ENCODE data around the gene PEA15.
A peak's percentile ranks its signal among the peaks of the same experiment; 100 is the strongest.

The PEA15 gene

DNA sequence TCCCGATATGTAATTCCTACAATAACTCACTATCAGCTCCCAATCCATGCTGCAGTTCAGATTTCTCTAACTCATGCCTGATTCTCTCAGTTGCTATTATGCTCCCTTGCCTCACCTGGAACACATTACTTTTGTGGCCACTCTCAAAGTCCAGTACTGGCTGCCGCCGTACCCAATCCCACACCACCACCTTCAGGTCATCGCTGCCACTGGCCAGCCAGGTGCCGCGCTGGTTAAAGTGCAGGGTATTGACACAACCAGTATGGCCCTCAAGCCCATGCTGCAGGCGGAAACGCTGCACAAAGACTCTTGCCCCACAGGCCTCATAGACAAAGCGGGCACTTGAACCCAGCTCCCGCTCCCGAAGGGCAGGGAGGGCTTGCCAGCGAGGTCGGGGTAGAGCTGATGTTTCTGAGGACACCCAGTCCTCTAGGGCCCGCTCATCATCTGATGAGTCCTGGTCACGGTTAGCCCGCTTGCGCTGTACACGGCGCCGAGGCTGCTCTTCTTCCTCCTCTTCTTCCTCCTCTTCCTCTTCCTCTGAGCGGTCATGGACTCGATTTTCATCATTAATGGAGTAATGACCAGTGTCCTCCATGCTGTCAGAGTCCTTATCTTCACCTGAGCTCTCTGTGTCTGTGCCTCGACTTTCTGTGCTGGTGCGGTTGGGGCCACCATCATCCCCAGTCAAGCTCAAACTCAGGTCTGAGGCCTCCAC lies 34.6 kb downstream of the PEA15 start:
- no peak for DNase-seq (ENCODE audit: low read depth)

DNA sequence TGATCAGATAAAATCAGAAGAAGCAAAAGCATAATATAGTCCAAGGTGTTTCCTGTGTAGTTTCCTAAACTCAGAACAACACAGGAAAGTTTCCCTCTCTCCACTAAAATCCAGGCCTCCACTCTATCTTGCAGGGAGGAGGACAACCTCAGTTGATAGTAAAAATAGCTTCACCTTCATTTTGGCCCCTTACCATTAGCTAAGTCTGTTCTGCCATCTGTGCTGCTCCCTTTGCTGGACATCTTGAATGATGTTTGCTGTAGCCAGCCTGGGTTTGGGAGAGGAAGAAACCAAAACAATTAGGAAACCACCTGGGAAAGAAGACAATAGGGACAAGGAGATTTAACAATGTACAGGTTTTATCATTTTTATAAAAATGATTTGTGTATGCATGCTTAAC lies 38.6 kb downstream of the PEA15 start:
- DNase-seq (ENCODE audit: low read depth) = no peak

DNA sequence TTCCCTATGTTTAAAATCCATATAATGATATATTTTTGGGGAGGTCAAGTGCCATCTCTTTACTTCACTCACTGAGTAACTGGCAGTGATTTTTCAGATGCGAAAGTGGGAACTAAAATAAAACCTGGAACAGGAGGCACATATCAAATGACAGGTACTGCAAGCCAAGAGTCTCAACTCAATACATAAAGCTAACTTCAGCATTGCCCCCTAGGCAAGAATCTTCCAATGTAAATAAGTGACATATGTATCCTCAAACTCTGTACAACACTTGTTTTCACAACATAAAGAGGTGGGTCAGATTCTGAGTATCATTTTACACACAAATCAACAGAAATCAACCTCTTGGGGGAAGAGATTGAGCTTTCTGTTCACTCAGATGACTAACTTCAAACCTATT lies 39.0 kb downstream of the PEA15 start:
- DNase-seq (ENCODE audit: low read depth) = no peak

DNA sequence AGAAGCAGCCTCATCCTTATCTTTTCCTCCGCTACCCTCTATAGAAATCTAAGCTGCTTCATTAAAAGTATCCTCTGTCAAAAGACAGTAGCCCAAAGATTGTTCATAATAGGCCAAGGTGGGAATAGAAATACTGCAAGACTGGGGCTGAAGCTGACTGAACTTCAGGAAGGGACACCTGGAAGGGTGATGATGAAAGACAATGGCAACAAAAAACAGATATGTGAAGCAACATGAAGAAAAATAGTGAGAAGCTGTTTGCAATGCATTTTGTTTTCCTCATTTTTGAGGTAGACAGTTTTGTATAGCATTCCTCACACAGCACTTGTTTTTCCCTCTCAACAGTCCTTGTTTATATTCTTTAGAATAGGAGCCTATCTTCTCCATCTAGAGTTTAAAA lies 40.2 kb downstream of the PEA15 start:
- no peak for DNase-seq (ENCODE audit: low read depth)

DNA sequence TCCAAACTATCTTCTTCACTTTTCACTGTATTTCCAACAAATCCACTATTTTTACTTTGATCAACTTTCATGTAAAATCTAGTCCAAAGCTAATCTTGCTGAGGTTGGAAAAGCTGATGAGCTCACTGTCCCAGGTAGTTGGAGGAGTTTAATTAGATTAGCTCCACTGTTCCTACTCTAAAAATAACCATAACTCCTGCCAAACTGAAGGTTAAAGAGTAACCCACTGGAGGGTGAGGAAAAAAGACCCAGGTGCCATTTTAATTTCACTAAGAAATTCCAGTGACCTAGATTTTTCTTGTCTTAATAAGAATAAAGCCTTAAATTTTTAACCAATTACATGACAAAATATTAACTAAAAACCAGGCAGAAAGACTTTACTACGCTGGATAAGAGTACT lies 41.9 kb downstream of the PEA15 start:
- DNase-seq (ENCODE audit: low read depth) = no peak

DNA sequence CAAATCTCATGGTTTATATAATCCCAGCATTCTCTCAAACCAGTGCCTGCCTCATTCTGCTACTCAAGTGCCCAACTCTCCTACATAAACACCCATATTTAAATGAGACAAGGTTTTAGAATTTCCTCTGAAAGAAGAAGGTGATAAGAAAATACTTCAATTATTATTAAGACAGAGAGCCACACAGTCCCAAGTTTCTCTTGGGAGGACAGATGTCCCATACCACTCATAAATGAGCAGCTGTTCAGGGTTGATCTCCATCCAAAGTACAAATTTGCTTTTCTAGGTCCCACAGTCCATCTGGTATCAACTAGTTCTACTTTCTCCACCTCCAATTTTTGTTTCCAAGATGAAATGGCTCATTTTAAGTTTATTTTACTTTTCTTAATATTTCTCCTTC lies 45.8 kb downstream of the PEA15 start:
- no peak for DNase-seq (ENCODE audit: low read depth)

DNA sequence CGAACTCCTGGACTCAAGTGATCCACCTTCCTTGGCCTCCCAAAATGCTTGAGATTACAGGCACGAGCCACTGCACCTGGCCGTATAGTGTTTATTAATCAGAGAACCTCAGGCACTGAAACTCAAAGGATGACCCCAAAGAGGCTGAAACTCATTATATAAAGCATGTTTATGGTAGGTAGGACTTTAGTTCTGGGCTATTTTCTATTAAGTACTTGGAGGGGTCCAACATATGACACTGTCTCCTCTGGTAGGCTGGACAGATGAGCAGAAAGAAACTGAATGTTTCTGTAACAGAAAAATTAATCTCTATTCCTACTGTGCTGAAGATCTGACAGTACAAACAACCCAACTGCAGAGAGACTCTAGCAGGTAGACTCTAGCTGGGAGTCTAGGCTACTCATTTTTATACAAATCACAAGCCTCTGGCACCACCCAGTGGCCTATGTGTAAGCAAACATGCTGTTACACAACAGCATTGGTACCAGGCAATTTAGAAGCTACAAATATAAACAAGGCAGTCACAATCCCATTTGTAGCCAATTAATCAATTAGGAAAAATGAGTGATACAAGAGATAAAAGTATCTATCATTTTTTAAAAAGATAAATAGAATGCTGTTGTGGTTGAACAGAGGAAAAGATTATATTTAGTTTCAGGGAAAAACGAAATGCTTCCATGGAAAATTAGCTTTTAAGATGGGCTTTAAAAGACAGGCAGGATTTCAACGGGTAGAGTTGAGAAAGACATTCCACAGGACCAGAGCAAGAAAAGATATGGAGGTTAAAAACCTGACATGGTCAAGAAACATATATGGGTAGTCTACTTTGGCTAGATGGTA lies 46.7 kb downstream of the PEA15 start:
- peak; percentile 81 for DNase-seq (ENCODE audit: low read depth)

DNA sequence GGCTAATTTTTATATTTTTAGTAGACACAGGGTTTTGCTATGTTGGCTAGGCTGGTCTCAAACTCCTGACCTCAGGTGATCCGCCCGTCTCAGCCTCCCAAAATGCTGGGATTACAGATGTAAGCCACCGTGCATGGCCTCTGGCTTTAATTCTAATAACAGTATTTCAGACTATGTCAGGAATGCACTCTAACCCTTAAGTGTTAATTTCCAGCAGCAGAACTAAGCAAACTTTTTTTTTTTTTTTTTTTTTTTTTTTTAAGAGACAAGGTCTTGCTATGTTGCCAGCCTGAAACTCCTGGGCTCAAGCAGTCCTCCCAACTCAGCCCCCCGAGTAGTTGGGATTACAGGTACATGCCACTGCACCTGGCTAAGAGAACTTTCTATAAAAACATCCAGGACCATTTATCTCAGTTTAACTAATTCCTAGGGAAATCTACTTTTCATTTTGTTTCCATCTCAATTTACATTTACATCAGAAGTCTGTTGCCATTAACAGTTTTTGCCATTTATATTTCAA lies 50.7 kb downstream of the PEA15 start:
- no peak for DNase-seq (ENCODE audit: low read depth)

DNA sequence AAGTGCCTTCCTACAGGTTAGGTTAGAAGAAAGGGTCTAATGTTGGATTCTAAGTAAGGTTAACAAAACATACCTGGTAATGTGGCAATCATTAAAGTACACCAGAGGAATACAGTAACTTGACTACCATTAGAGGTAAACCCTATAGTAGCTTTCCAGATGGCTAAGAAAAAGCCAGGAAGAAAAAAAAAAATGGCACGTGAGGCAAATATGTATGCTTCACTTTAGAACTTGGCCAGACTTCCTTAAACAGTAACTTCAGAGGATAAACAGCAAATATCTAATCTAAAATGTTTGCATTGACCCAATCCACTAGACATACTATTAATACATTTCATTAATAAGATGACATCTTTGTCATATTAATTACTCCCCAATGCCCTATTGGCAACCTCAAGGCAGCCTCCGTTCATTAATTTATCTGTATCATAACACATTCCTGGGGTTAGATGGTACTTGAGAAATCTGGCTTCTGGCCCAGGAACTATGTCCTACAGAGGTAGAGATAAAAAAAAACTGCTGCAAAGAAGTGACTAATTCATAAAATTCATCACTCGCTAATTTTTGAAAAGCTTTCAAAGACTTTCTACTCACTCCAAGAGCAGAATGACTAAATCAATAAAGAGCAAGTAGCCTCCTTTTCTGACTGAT lies 51.3 kb downstream of the PEA15 start:
- DNase-seq (ENCODE audit: low read depth) = peak; percentile 80

DNA sequence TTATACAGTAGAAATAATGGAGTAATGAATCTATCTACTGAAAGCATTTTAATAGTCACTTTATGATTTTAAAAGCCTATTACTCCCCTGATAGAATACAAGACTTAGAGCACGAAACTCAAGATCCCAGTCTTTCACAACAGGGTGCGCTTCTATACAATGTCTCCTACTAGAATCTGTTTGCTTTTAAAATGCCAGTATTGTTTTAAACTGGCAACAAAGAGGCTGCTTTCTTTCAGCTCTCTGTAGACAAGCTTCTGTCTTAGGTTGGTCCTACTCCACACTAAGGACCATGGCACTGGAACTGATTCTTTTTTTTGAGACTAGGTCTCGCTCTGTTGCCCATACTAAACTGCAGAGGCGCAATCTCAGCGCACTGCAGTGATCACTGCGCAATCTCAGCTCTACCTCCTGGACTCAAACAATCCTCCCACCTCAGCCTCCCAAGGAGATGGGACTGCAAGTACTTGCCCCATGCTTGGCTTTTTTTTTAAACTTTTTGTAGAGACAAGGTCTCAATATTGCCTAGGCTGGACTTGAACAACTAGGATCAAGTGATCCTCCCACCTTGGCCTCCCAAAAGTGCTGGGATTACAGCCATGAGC lies 52.3 kb downstream of the PEA15 start:
- DNase-seq (ENCODE audit: low read depth) = no peak

DNA sequence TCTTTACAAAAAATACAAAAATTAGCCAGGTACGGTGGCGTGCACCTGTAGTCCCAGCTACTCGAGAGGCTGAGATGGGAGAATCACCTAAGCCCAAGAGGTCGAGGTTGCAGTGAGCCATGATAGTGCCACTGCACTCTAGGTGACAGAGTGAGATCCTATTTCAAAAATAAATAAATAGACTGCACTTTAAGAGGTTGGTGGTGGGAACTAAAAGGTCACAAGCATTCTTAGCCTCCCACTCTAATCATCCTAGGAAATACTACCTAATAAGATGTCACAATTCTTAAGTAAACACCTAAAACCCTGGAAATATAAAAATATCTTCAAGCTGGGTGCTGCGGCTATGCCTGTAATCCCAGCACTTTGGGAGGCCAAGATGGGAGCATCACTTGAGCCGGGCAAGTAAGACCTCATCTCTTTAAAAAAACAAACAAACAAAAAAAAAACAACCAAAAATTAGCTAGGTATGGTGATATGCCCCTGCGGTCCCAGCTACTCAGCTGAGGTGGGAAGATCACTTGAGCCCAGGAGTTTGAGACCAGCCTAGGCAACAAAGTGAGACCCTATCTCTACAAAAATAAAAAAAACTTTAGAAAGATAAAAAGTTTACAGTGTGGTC lies 53.1 kb downstream of the PEA15 start:
- DNase-seq (ENCODE audit: low read depth) = no peak

DNA sequence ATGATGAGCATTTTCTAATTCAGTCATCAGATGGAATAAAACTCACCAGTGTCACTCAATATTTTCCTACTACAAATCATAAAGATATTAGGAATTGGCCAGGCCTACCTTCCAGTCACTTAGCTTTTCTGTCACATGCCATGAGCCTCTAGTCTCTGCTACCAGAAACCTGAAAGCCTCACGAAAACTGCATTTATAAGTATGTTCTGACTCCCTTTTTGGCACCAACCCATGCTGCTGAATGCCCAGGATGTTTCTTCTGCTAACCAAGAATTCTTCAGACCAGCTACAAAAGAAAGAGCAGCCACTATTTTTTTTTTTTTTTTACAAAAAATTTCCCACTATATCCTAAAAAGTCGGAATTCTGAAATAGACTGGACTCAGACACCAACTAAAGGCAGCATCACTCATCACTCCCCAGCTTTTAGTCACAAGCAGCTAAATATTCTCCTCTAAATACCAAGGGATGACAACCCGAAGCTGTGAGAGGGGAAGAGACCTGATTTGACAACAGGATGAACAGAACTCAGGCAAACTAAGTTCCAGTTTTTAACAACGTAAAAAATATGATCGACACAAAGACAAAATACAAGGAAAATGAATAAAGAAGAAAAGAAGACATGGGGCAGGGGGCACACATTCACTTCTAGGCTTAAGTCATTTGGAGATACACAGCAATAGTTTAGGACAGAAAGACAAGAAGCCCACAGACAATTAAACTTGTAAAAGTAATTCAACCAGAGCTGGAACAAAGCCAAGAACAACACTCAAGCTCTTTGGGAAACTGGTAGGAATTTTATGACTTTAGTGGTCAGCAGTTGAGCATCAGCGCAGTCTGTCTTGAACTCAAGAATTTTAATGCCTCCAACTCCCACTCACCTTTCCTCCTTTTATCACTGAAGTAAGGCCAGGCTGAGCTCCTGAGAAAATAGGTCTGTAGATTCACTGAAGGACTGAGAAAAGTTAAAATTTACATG lies 55.5 kb downstream of the PEA15 start:
- peak; percentile 94 for DNase-seq (ENCODE audit: low read depth)

DNA sequence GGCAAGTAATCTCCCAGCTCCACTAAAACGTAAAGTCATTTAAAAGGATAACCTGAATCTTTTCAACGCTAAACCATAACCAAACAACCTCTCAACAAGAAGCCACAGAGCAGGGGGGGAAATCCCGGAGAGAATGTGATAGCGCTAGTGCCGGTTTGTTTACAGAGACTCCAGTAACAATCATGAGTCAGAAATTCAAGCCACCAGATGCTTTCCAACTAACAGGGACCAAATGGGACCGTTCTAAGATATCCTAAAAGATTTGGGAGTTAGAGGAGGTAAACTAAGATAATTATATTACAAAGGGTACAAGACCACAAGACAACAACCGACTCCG lies 56.3 kb downstream of the PEA15 start:
- DNase-seq (ENCODE audit: low read depth) = peak; percentile 90

DNA sequence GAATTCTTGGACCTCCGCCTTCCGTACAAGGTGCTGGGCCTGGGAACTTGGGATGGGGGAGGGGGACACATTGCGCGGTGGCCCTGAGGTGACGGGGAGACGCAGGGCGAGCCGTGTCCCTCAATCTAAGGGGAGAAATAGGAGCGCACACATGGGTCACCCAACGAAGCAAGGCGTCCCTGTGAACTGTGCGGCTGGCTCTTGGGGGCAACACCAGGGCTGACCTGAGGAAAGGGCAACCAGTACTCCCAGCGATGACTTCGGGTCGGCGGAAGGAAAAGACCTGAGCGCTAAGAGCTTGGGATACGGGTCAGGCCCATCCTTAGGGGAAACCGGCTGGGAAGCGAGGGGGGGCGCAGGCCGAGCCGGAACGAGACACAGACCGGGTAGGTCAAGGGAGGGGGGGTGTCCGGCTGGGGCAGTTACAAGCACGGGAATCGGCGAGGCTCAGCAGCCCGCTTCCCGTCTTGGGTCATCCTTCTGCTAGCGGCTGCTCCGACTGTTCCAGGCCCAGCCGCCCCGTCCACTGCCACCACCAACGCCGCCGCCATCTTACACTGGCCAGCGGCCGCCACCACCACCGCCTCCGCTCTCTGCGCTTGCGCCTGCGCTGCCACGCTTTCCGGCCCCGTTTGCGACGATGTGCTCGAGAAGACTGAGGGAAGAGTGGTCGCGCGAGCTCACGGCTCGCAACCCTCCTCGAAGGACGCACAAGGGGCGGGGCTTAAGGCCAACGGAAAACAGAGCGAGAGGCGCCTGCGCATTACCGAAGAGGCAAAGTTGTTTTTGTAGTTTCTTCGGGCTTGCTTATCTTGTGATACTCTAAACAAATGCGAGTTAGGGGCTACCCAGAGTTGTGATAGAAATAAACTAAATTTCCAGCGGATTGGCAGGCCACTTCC lies 57.0 kb downstream of the PEA15 start, which contains the start of gene DCAF8:
DCAF8 (minus strand) TSS at position 657 of the 902 bp plus-strand sequence. CDS start 18,541 bp downstream, outside the sequence.
- DNase-seq (ENCODE audit: low read depth) = peak; percentile 97

DNA sequence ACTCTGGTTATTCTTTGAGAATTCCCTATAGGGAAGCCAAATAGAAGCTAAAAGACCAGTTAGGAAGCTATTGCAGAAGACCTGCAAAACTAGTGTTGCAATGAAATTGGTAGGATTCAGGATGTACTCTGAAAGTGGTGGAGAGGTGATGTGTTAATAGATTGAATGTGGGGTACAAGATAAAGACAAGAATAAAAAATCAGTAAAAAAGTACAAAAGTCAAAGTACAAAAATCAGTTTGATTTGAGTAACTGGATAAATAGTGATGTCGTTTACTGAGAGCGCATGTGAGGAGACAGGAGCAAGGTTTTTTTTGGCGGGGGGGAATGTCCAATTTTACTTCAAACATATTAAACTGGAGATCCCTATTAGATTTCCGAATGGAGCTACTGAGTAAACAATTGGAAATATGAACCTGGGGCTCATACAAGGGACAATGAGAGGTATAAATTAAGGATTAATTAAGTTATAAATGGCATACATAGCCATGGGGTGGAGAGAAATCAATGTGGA lies 59.7 kb downstream of the PEA15 start:
- no peak for DNase-seq (ENCODE audit: low read depth)
